COLO829 (cell line): ENCODE results near the gene MGAT4C.
"Not testable (repeated sequence)": the region's sequence is repeated elsewhere in the genome, so short reads cannot be mapped to it uniquely, and the experiment has no call there.

Experiments
- DNase-seq: peaks from one replicate; pipeline ENCODE4 v3.0.0; 2012; ENCODE audit warnings: low spot score

Gene MGAT4C

GRCh38 chr12:86134561-86134960, 121.6 kb downstream of the MGAT4C start:
- DNase-seq, result peak; percentile 26

GRCh38 chr12:86126900-86127299, 129.3 kb downstream of the MGAT4C start:
- DNase-seq, result not testable (repeated sequence)

- no peak for DNase-seq
Measured at GRCh38 chr12:86122846-86123468, 133.2 kb downstream of the MGAT4C start.

- peak; percentile 81 for DNase-seq
Measured at GRCh38 chr12:86118161-86118560, 138.0 kb downstream of the MGAT4C start.

GRCh38 chr12:86117711-86118110, 138.5 kb downstream of the MGAT4C start:
- peak; percentile 46 for DNase-seq

GRCh38 chr12:86104087-86104486, 152.1 kb downstream of the MGAT4C start:
- DNase-seq, result no peak

- no peak for DNase-seq
Measured at GRCh38 chr12:86097161-86097560, 159.0 kb downstream of the MGAT4C start.

- no peak for DNase-seq
Measured at GRCh38 chr12:86091681-86092080, 164.5 kb downstream of the MGAT4C start.

GRCh38 chr12:86081843-86082242, 174.3 kb downstream of the MGAT4C start:
- DNase-seq, result no peak

GRCh38 chr12:86059052-86059451, 197.1 kb downstream of the MGAT4C start:
- DNase-seq, result not testable (repeated sequence)

GRCh38 chr12:86057092-86057845, 198.9 kb downstream of the MGAT4C start:
- no peak for DNase-seq

GRCh38 chr12:86052921-86053320, 203.3 kb downstream of the MGAT4C start:
- DNase-seq, result no peak

GRCh38 chr12:86050010-86050409, 206.2 kb downstream of the MGAT4C start:
- DNase-seq, result no peak

- DNase-seq, result no peak
Measured at GRCh38 chr12:86044396-86044795, 211.8 kb downstream of the MGAT4C start.

- no peak for DNase-seq
Measured at GRCh38 chr12:86042062-86042461, 214.1 kb downstream of the MGAT4C start.

- DNase-seq, result no peak
Measured at GRCh38 chr12:86018361-86018760, 237.8 kb downstream of the MGAT4C start.

GRCh38 chr12:86015026-86015425, 241.2 kb downstream of the MGAT4C start:
- DNase-seq, result no peak

GRCh38 chr12:86006727-86007126, 249.5 kb downstream of the MGAT4C start:
- peak; percentile 3 for DNase-seq

GRCh38 chr12:85998074-85998473, 258.1 kb downstream of the MGAT4C start:
- no peak for DNase-seq

GRCh38 chr12:85996280-85996679, 259.9 kb downstream of the MGAT4C start:
- DNase-seq, result peak; percentile 8

- no peak for DNase-seq
Measured at GRCh38 chr12:85993746-85994145, 262.4 kb downstream of the MGAT4C start.

- no peak for DNase-seq
Measured at GRCh38 chr12:85985996-85986395, 270.2 kb downstream of the MGAT4C start.

GRCh38 chr12:85983601-85984000, 272.6 kb downstream of the MGAT4C start:
- DNase-seq, result no peak

GRCh38 chr12:85979641-85980040, 276.6 kb downstream of the MGAT4C start:
- DNase-seq, result no peak
